Fibroblast of pulmonary artery (primary cell): Measurements from ENCODE around the gene STX8.
"Not testable (repeated sequence)": the region's sequence is repeated elsewhere in the genome, so short reads cannot be mapped to it uniquely, and the experiment has no call there.

Experiments used
- DNase-seq: peaks from one replicate; pipeline ENCODE4 v3.0.0-alpha.2; 2010; ENCODE audit warnings: low read depth
- H3K4me3 ChIP-seq: replicated peaks from 2 replicates; pipeline ENCODE4 v1.5.1; 2011; ENCODE audit warnings: low read depth, mild to moderate bottlenecking, control low read depth, low read length, moderate library complexity
- CTCF ChIP-seq: IDR thresholded peaks from 2 replicates; pipeline ENCODE4 v1.5.1; 2011; ENCODE audit warnings: mild to moderate bottlenecking, control low read depth, low read length, inconsistent platforms; ENCODE audit errors: missing control alignments

The STX8 gene

GRCh38 chr17:9360677-9361081 lies 214.9 kb downstream of the STX8 start:
- no peak for TF ChIP-seq CTCF
- DNase-seq: peak; percentile 49
- no peak overlapping the region for H3K4me3 ChIP-seq

- H3K4me3 ChIP-seq: no peak overlapping the region
- no peak for TF ChIP-seq CTCF
- no peak for DNase-seq
Measured at GRCh38 chr17:9356488-9356911, 219.1 kb downstream of the STX8 start.

GRCh38 chr17:9355846-9356245 lies 219.8 kb downstream of the STX8 start:
- no peak for TF ChIP-seq CTCF
- no peak for DNase-seq
- no peak overlapping the region for H3K4me3 ChIP-seq

- not testable (repeated sequence) for DNase-seq, H3K4me3 ChIP-seq
Measured at GRCh38 chr17:9355231-9355630, 220.4 kb downstream of the STX8 start.

GRCh38 chr17:9350080-9350479 lies 225.5 kb downstream of the STX8 start:
- DNase-seq: peak; percentile 91
- H3K4me3 ChIP-seq: no peak overlapping the region
- TF ChIP-seq CTCF: no peak

GRCh38 chr17:9346296-9346926 lies 229.2 kb downstream of the STX8 start:
- no peak for TF ChIP-seq CTCF
- H3K4me3 ChIP-seq: no peak overlapping the region
- peak; percentile 29 for DNase-seq

- no peak overlapping the region for H3K4me3 ChIP-seq
- TF ChIP-seq CTCF: no peak
- DNase-seq: peak; percentile 33
Measured at GRCh38 chr17:9343516-9343915, 232.1 kb downstream of the STX8 start.
